GM10248 (cell line): Measurements from ENCODE around the gene SLC1A1.

Source experiments
- CTCF ChIA-PET: fragments of 300-600 bp; sonication (Branson Sonifier 250); formaldehyde crosslinking; extraction: SDS; loops from one replicate; lab custom pipeline; 2021; ENCODE audit warnings: antibody characterized with exemption; lab: Yijun Ruan, JAX
- POLR2A ChIA-PET: fragments of 350-650 bp; sonication (Branson Sonifier 250); formaldehyde crosslinking; extraction: SDS; loops from one replicate; lab custom pipeline; 2020; ENCODE audit warnings: antibody characterized with exemption; lab: Yijun Ruan, JAX
- DNase-seq: peaks from one replicate; pipeline ENCODE4 v3.0.0; 2012; ENCODE audit errors: extremely low spot score
- CTCF ChIP-seq: IDR thresholded peaks from 2 replicates; pipeline ENCODE4 v1.5.1; 2012; ENCODE audit warnings: mild to moderate bottlenecking, low read depth; ENCODE audit errors: extremely low read depth, missing control alignments, control extremely low read depth

SLC1A1 gene

GRCh38 chr9:4465910-4466309 lies 24.4 kb upstream of the SLC1A1 start:
- POLR2A ChIA-PET = no interaction called here
- peak; percentile 36 for DNase-seq
- no peak for TF ChIP-seq CTCF
- CTCF ChIA-PET = interaction anchor here (1.6 to 1.7 kb wide), 3 partner anchors 9 to 83 kb away, joined by 3 read pairs; no protein-coding TSS in a partner anchor

- ChIA-PET POLR2A (no interaction called here), CTCF (interaction anchor here (1.3 to 2.4 kb wide), 3 partner anchors 9 to 13 kb away, joined by 4 to 6 read pairs (median 4); no protein-coding TSS in a partner anchor)
- no peak for TF ChIP-seq CTCF
Observed at GRCh38 chr9:4475301-4475700, 15.0 kb upstream of the SLC1A1 start.

GRCh38 chr9:4486176-4486575 lies 4.1 kb upstream of the SLC1A1 start:
- DNase-seq = peak; percentile 33
- no peak for TF ChIP-seq CTCF
- ChIA-PET CTCF (interaction anchor here (1.1 kb wide), 1 partner anchor 12 kb away, joined by 4 read pairs; no protein-coding TSS in a partner anchor), POLR2A (no interaction called here)

More at GRCh38 chr9:4475301-4475700, 15.0 kb upstream of the SLC1A1 start:
- DNase-seq = no peak

- POLR2A ChIA-PET = interaction anchor here (0.8 to 1.0 kb wide), 2 partner anchors 176 to 1142 kb away, joined by 3 to 4 read pairs; partner anchors contain the start of gene SPATA6L
- CTCF ChIA-PET = interaction anchor here (0.9 to 1.9 kb wide), 7 partner anchors 10 to 173 kb away, joined by 3 to 7 read pairs (median 4); partner anchors contain the start of gene PLPP6
- no peak for TF ChIP-seq CTCF
- DNase-seq = no peak
Observed at GRCh38 chr9:4489562-4489918, 728 bp upstream of the SLC1A1 start.

GRCh38 chr9:4490705-4491625 lies 697 bp downstream of the SLC1A1 start:
- ChIA-PET POLR2A (interaction anchor here (0.6 to 1.1 kb wide), 4 partner anchors 12 to 187 kb away, joined by 3 to 4 read pairs (median 4); no protein-coding TSS in a partner anchor), CTCF (interaction anchor here (1.0 to 1.9 kb wide), 10 partner anchors 9 to 67 kb away, joined by 3 to 6 read pairs (median 4); no protein-coding TSS in a partner anchor)
- TF ChIP-seq CTCF = peak; percentile 3
- peak; percentile 38 for DNase-seq

- ChIA-PET POLR2A (interaction anchor here (0.5 to 1.1 kb wide), 3 partner anchors 11 to 946 kb away, joined by 3 to 4 read pairs (median 4); no protein-coding TSS in a partner anchor), CTCF (interaction anchor here (1.0 to 1.4 kb wide), 6 partner anchors 8 to 66 kb away, joined by 3 to 5 read pairs (median 4); no protein-coding TSS in a partner anchor)
- DNase-seq = no peak
- TF ChIP-seq CTCF = no peak
Observed at GRCh38 chr9:4491626-4491975, 1.3 kb downstream of the SLC1A1 start.
